ENCODE data around the gene ZNF236.

Gene ZNF236

GRCh38 chr18:77015771-77016710 is 193.7 kb downstream of the ZNF236 start:
- TF ChIP-seq POLR2AphosphoS5 (IDR thresholded peaks at IDR 0.05; ENCODE audit: low read depth, low read length), result no peak

GRCh38 chr18:77016936-77017335 is 194.6 kb downstream of the ZNF236 start:
- no peak for TF ChIP-seq TAF1 (IDR thresholded peaks at IDR 0.05; ENCODE audit: borderline replicate concordance, insufficient read depth, low read length)
- no peak for TF ChIP-seq REST (IDR thresholded peaks at IDR 0.05; ENCODE audit: insufficient read depth in 1 of 2, low read depth in 2 of 2, low read length in 2 of 2)
- no peak for TF ChIP-seq FOXP2 (optimal IDR thresholded peaks at IDR 0.05; ENCODE audit: borderline replicate concordance, extremely low read depth, extremely low read length, insufficient read depth)
- no peak for TF ChIP-seq SIN3A (IDR thresholded peaks at IDR 0.05; ENCODE audit: borderline replicate concordance, insufficient read depth, low read length)
- TF ChIP-seq POLR2AphosphoS5 (IDR thresholded peaks at IDR 0.05; ENCODE audit: low read depth, low read length), result no peak

GRCh38 chr18:77017355-77017754 is 195.0 kb downstream of the ZNF236 start:
- no peak for TF ChIP-seq POLR2AphosphoS5 (IDR thresholded peaks at IDR 0.05; ENCODE audit: low read depth, low read length)

- TF ChIP-seq FOXP2 (optimal IDR thresholded peaks at IDR 0.05; ENCODE audit: borderline replicate concordance, extremely low read depth, extremely low read length, insufficient read depth), result no peak
- TF ChIP-seq POLR2AphosphoS5 (IDR thresholded peaks at IDR 0.05; ENCODE audit: low read depth, low read length), result no peak
- no peak for TF ChIP-seq TAF1 (IDR thresholded peaks at IDR 0.05; ENCODE audit: borderline replicate concordance, insufficient read depth, low read length)
- no peak for TF ChIP-seq REST (IDR thresholded peaks at IDR 0.05; ENCODE audit: insufficient read depth in 1 of 2, low read depth in 2 of 2, low read length in 2 of 2)
- no peak for TF ChIP-seq SIN3A (IDR thresholded peaks at IDR 0.05; ENCODE audit: borderline replicate concordance, insufficient read depth, low read length)
These were observed 197.3 kb downstream of the ZNF236 start for GRCh38 chr18:77019641-77020040.
